T-helper 22 cell (primary cell): ENCODE measurements around the gene NHSL1.

Experiments used
- DNase-seq: peaks from one replicate; pipeline ENCODE4 v3.0.0-alpha.2; 2020; ENCODE audit warnings: low read depth

Gene NHSL1

DNA sequence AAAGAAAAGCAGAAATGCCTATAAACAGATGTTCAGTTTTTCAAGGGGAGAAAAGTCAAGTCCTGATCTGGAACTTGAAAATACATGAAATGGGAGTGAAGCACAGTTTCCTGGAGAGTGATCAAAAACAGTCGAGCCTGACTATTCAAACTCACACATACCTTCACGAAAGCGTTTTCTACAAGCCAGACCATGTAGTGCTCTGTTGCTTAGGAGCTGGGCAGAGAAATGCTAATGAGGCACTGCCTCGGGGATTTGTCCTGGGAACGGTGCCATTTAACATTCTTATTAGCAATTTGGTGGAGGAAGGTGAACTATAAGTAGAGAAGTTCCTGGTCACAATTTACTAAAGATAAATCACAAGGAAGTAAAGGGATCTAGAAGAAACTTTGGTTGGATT lies 5.9 kb downstream of the NHSL1 start:
- no peak for DNase-seq

DNA sequence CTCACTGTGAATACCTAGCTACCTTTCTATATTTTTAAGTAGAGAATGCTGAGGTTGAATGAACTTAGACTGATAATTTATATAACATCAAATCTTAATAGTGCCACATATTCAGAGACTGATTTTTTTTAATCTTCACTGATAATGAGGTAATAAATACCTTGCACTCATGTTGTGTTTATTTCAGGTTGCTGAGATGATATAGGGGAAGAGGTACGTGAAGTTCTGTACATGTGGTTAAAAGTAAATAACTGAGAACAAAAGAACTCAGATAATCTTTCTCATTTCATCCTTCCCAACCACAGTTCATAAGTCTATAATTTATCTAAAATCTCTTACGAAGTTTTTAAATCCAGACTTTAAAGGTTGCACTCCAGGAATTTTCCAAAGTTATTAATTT lies 6.4 kb downstream of the NHSL1 start:
- DNase-seq = no peak

GRCh38 chr6:138492113-138492512 lies 7.2 kb downstream of the NHSL1 start:
- DNase-seq = no peak

DNA sequence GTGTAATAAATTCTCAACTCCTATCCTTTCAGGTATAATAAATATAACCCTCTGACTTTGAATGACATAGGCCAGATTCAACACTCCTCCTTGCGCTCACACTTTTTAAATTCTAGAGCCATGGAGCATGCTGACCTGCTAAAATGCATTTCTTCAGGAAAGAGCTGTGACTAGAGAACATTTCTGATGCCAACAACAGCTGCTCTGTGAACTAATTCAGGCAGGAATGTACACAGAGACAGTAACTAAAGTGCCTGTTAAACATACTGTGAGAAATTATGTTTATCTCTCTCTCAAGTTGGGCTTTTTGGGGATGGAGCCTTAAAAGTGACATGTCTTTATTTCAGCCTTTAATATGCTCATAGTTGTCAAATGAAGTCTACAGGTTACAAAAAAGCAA lies 8.3 kb downstream of the NHSL1 start:
- no peak for DNase-seq

- DNase-seq = no peak
Measured at GRCh38 chr6:138489846-138490245, 9.4 kb downstream of the NHSL1 start.

- DNase-seq = no peak
Measured at GRCh38 chr6:138487102-138487604, 12.1 kb downstream of the NHSL1 start.

DNA sequence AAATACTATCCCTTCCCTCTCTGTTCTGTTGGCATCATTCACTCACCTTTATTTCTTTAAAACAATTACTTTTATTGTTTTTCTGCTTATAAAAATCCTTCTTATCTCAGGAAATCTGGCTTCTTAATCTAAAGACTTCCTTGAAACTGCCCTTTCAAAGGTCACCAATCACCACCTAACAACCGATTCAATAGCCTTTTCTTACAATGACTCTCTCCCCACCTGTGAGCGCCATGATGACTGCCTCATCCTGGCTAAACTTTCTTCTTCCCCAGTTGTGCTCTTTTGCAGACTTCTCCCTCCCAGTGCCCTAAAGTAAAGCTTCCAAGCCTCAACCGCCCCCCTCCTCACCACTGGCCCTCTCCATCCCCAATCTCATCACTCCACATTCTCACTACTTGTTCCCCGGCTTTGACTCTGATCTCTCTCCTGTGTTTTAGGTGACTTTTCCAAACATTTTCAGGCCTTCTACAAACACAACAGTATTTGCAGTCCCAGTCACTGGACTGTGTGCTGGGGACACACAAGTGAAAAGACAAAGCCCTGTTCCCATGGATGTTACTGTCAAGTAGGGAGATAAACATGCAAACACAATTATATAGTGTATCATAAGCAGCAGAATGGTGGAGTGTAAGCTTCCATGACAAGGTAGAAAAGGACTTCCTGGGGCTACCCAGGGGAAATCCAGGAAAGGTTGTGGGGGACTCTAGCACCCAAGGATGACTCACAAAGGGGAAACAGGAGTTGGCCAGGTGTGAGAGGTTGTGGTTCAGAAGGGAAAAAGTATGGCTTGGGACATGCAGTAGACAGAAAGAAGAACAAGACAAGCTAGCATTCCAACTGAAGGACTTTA lies 12.8 kb downstream of the NHSL1 start:
- DNase-seq = no peak

DNA sequence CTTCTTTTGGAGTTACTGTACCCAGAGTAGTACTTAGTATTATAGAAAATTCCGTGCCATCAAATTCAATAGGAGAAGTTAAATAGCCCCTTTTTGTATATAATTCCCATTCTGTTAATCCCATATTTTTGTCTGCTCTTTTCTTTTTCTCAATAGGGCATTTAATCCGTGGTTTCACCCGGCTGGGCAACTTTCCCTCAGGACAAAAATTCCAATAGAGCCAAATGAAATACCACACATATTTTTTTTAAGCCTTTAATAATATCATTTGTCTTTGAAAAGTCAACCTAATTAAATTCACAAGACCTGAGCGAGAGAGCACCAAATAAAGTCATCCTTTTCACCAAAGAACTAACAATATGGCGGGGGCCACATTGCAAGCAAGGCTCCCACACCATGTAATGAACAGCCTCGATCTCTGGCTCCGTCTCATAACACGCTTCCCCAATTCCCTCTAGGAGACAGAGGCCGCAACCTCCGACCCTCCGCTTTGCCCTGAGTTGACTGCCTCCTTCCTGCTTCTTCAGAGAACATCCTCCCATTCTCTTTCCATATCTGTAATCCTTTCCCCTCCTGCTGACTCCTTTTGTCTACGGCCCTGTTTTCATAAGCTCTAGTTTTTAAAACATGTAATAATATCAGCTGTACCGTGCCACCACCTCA lies 13.6 kb downstream of the NHSL1 start:
- DNase-seq = no peak

DNA sequence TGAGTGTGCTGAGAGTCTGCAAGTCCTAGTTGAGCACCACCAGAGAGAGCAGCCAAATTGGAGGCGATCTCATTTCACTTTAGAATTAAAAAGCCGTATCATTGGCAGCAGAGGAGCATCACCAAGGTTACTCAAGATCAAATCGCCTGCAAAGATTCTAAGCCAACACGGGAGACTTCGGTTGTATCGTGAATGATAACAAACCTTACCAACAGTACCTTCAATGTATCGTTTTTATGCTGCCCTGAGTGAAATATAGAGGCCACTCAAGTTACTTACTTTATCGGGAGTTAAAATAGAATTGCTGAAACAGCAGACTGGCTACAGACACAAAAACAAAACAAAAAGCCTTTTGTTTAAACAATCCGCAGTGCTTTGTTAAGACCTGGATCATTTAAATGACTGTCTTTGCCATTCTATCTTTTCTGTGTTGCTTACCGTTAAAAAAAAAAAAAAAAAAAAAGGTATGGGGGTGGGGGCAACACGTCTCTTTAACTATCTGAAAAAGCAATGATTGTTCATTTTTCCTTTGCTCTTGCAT lies 14.2 kb downstream of the NHSL1 start:
- DNase-seq = no peak

- DNase-seq = no peak
Measured at GRCh38 chr6:138484018-138484731, 15.1 kb downstream of the NHSL1 start.

DNA sequence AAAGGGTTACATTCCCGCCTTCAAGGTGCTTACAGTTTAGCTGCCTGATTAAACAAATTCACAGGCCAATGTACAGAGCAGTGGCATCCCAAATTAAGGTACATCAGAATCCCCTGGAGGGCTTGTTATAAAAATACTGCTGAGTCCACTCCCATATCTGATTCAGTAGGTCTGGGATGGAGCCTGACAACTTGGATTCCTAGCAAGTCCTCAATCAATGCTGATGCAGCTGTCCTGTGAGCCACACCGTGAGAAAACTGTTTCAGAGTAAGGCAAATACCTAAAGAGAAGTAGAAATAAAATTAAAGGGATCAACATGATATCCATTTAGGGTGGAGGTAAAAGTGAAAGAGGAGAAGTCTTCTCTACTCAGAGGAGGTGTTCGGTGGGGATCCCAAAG lies 16.5 kb downstream of the NHSL1 start:
- no peak for DNase-seq

- no peak for DNase-seq
Measured at GRCh38 chr6:138480279-138480949, 18.9 kb downstream of the NHSL1 start.

DNA sequence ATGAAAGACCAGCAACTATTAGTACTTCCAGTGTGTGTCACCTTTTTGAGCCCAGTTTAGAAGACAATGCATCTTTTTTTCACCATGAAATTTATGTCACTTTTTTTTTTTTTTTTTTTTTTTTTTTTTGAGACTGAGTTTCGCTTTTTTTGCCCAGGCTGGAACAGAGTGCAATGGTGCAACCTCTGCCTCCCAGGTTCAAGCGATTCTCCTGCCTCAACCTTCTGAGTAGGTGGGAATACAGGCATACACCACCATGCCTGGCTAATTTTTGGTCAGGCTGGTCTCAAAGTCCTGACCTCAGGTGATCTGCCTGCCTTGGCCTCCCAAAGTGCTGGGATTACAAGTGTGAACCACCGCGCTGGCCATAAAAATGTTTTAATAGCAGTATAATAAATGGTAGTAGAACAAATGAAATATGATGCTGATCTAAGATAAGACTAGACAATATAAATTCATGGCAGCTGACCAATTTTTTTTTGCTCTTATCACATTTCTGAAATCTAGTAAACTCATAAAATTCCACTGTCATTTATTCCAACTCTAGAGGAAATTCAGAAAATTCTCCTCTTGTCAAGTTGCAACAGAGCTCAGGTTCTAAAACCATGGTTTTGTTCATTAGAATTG lies 21.3 kb downstream of the NHSL1 start:
- no peak for DNase-seq

DNA sequence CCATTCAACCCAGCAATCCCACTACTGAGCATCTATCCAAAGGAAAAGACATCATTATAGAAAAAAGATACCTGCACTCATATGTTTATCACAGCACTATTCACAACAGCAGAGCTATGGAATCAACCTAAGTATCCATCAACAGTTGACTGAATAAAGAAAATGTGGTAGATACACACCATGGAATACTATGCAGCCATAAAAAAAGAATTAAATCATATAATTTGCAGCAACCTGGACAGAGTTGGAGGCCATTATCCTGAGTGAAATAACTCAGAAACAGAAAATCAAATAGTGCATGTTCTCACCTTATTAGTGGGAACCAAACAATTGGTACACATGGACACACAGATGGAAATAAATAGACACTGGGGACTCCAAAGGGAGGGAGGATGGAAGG lies 23.2 kb downstream of the NHSL1 start:
- no peak for DNase-seq

- DNase-seq = no peak
Measured at GRCh38 chr6:138473144-138473543, 26.1 kb downstream of the NHSL1 start.

GRCh38 chr6:138468320-138469015 lies 30.8 kb downstream of the NHSL1 start:
- DNase-seq = no peak

GRCh38 chr6:138467901-138468300 lies 31.4 kb downstream of the NHSL1 start:
- DNase-seq = no peak

GRCh38 chr6:138465007-138465645 lies 34.2 kb downstream of the NHSL1 start:
- DNase-seq = no peak

GRCh38 chr6:138464085-138464484 lies 35.2 kb downstream of the NHSL1 start:
- no peak for DNase-seq

DNA sequence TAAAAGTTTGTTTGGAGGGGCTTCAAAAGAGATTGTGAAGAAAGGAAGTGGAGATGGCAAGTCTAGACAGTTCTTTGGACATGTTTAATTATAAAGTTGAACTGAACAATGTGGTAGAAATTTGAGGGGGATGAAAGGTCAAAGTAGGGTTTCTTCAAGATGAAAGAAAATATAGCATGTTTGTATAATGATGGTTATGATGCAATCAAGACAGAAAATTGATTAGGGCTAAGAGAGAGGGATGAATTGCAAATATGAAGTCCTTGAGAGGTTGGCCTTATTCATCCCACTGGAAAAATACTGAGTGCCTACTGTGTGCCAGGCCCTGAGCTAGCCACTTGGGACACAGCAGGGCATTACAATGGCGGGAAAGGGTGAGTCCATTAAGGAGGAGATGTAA lies 37.6 kb downstream of the NHSL1 start:
- DNase-seq = no peak
